Astrocyte (in vitro differentiated cells and primary cell): Measurements from ENCODE around the gene HOGA1.

ENCODE experiments used
- EZH2 ChIP-seq: IDR thresholded peaks from 2 replicates; pipeline ENCODE4 v1.6.1; 2012; ENCODE audit warnings: mild to moderate bottlenecking, low read length, inconsistent platforms; ENCODE audit not compliant: insufficient read depth
- TF ChIP-seq, protein P1 (sequence below): IDR thresholded peaks from 2 replicates; pipeline ENCODE4 v1.5.1; 2011; ENCODE audit warnings: low read depth, mild to moderate bottlenecking, inconsistent platforms, low read length, moderate library complexity; ENCODE audit not compliant: insufficient read depth

DNA sequence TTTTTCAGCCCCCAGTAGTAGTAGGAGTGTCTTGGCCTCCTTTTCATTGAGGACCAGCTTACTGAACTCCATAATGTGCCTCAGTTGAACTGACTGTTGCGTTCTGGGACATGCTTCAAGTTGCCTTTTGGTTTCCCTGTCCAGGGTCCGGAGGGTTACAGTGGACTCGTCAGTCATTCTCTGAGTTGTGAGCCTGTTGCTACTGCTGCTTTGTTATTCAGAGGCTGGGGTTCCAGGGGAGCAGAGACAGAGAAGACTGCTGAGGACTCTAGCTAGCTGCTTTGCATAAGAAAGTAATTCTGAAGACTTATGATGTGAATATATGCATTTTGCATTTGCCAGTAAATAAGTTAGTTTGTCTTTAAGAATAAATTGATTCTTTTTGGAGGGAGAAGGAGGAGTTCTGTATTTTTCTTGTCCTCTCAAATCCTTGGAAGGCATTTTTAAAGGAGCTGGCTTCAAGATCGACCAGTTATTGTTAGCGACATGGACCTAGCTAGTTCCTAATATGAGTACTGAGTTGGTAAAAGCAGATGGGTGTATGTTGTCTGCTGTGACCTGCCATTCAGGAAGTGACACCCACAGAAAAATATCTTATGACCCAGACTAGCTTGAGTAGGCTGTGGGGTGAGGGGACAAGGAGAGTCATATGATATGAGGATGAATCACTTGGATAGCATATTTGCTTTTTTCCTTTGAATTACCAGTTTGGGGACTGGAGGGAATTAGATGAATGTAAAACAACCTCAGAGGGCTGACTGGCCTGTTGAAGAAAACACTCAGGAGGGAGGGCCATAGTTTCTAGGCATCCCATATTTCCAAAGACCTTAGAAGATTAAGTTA, 64.6 kb downstream of the HOGA1 start:
- TF ChIP-seq, protein P1, sequence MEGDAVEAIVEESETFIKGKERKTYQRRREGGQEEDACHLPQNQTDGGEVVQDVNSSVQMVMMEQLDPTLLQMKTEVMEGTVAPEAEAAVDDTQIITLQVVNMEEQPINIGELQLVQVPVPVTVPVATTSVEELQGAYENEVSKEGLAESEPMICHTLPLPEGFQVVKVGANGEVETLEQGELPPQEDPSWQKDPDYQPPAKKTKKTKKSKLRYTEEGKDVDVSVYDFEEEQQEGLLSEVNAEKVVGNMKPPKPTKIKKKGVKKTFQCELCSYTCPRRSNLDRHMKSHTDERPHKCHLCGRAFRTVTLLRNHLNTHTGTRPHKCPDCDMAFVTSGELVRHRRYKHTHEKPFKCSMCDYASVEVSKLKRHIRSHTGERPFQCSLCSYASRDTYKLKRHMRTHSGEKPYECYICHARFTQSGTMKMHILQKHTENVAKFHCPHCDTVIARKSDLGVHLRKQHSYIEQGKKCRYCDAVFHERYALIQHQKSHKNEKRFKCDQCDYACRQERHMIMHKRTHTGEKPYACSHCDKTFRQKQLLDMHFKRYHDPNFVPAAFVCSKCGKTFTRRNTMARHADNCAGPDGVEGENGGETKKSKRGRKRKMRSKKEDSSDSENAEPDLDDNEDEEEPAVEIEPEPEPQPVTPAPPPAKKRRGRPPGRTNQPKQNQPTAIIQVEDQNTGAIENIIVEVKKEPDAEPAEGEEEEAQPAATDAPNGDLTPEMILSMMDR, result no peak
- no peak for TF ChIP-seq EZH2
